H1 (cell line): ENCODE data around the gene DDX59. TPM values are rescaled to one million over a fixed set of nuclear protein-coding genes. Genes with fewer than 3 reads are reported as not detected.

Experiments used
- BCL11A ChIP-seq, 2 experiments: IDR thresholded peaks; one replicate each; pipeline ENCODE4 v1.6.1; 2011; ENCODE audit warnings: low read depth in 2 of 2, low read length in 2 of 2, mild to moderate bottlenecking in 2 of 2
- CREB1 ChIP-seq: IDR thresholded peaks from 2 replicates; pipeline ENCODE4 v1.6.1; 2012; ENCODE audit warnings: inconsistent platforms
- FOSL1 ChIP-seq: IDR thresholded peaks from 2 replicates; pipeline ENCODE4 v1.6.1; 2011; ENCODE audit warnings: mild to moderate bottlenecking, low read depth, low read length, moderate library complexity; ENCODE audit not compliant: insufficient read depth
- RNF2 ChIP-seq: fragments of 200-900, 300-1000 bp; sonication (generic); IDR thresholded peaks from 2 replicates; pipeline ENCODE4 v1.7.1; 2016; ENCODE audit warnings: borderline replicate concordance, low read depth, mild to moderate bottlenecking, antibody characterized with exemption, low read length; ENCODE audit not compliant: poor library complexity, severe bottlenecking; ENCODE audit errors: missing control alignments
- SP2 ChIP-seq: IDR thresholded peaks from 2 replicates; pipeline ENCODE4 v1.6.1; 2012; ENCODE audit warnings: mild to moderate bottlenecking, low read length, inconsistent platforms
- TBP ChIP-seq: IDR thresholded peaks from 2 replicates; pipeline ENCODE4 v1.6.1; 2011; ENCODE audit warnings: low read depth, low read length, improper control_type of control experiment
- polyA plus RNA-seq, 7 experiments: library from polyadenylated mRNA; depleted of rRNA in 3 of 7; stranded (reverse) in 5 of 7; unstranded in 2 of 7; fragments of >200 nt in 5 of 7; fragments of 200-250 nt in 2 of 7; gene quantifications; 1 replicate in 5 of 7; 2 replicates in 1 of 7; 4 replicates in 1 of 7; pipeline versions ENCODE4 v1.2.1 to v1.2.3, GENCODE V29; 2011 to 2013; ENCODE audit warnings: missing spikeins in 2 of 7, mixed read lengths in 2 of 7
- total RNA-seq: library from RNA; stranded (reverse); fragmentation: NEBNext Ultra II Directional; extraction: Animal tissue kit (Norgen Biotek cat#: 25700); gene quantifications from 2 replicates; pipeline ENCODE4 v1.2.1, GENCODE V29; 2021
- TF ChIP-seq, protein P1 (sequence below): IDR thresholded peaks from 2 replicates; pipeline ENCODE4 v1.6.1; 2011; ENCODE audit warnings: low read length, improper control_type of control experiment

Gene DDX59
- total and polyA plus RNA-seq, 2 of the 8 experiments (the other 6 are each of a cell fraction or from before 2014, with no cell fraction given): 8.3 to 19.4 TPM

GRCh38 chr1:200699871-200700270, 30.2 kb upstream of the DDX59 start (continued):
- no peak for TF ChIP-seq TBP
- TF ChIP-seq CREB1: no peak
- TF ChIP-seq, protein P1, sequence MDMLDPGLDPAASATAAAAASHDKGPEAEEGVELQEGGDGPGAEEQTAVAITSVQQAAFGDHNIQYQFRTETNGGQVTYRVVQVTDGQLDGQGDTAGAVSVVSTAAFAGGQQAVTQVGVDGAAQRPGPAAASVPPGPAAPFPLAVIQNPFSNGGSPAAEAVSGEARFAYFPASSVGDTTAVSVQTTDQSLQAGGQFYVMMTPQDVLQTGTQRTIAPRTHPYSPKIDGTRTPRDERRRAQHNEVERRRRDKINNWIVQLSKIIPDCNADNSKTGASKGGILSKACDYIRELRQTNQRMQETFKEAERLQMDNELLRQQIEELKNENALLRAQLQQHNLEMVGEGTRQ: no peak
- no peak for TF ChIP-seq FOSL1
- TF ChIP-seq BCL11A (IDR thresholded peaks at IDR 0.05; ENCODE audit: low read depth in 2 of 2, low read length in 2 of 2): no peak
- no peak for TF ChIP-seq SP2
- no peak for TF ChIP-seq RNF2
